NCI-H345 treated with DMSO at 0.1 percent for 48 hours (cell line): ENCODE measurements around the gene CCDC88B.

Experiments used
- DNase-seq: peaks from one replicate; lab custom pipeline; 2025; ENCODE audit not compliant: unreplicated experiment; lab: John Stamatoyannopoulos, UW

Gene CCDC88B

GRCh38 chr11:64342869-64343745 lies 3.1 kb downstream of the CCDC88B start:
- DNase-seq, result no peak

- DNase-seq, result no peak
These were observed 4.0 kb downstream of the CCDC88B start for GRCh38 chr11:64343767-64344559.

DNA sequence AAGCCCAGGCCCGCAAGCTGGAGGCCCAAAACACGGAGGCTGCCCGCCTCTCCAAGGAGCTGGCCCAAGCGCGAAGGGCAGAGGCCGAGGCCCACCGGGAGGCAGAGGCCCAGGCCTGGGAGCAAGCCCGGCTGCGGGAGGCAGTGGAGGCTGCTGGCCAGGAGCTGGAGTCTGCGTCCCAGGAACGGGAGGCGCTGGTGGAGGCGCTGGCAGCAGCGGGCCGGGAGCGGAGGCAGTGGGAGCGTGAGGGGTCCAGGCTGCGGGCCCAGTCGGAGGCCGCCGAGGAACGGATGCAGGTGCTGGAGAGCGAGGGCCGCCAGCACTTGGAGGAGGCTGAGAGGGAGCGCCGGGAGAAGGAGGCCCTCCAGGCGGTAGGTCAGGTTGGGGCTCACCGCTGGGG lies 4.8 kb downstream of the CCDC88B start:
- no peak for DNase-seq

- DNase-seq, result no peak
These were observed 7.3 kb downstream of the CCDC88B start for GRCh38 chr11:64347193-64347867.

- DNase-seq, result no peak
These were observed 8.5 kb downstream of the CCDC88B start for GRCh38 chr11:64348383-64349024.

GRCh38 chr11:64349025-64349387 lies 9.0 kb downstream of the CCDC88B start:
- no peak for DNase-seq

DNA sequence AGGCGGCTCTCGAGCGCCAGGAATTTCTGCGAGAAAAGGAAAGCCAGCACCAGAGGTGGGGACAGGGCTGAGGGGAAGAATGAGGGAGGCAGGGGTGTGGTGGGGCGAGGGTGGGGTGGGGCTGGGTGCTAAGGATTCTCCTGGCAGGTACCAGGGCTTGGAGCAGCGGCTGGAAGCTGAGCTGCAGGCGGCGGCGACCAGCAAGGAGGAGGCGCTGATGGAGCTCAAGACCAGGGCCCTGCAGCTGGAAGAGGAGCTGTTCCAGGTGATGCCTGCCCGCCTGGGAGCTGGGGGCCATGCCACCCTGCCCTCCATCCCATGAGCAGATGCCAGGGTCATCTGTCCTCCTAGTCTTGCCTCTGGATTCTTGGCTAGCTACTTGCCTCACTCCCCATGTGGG lies 9.4 kb downstream of the CCDC88B start:
- DNase-seq, result no peak

GRCh38 chr11:64351136-64351631 lies 11.2 kb downstream of the CCDC88B start:
- no peak for DNase-seq

DNA sequence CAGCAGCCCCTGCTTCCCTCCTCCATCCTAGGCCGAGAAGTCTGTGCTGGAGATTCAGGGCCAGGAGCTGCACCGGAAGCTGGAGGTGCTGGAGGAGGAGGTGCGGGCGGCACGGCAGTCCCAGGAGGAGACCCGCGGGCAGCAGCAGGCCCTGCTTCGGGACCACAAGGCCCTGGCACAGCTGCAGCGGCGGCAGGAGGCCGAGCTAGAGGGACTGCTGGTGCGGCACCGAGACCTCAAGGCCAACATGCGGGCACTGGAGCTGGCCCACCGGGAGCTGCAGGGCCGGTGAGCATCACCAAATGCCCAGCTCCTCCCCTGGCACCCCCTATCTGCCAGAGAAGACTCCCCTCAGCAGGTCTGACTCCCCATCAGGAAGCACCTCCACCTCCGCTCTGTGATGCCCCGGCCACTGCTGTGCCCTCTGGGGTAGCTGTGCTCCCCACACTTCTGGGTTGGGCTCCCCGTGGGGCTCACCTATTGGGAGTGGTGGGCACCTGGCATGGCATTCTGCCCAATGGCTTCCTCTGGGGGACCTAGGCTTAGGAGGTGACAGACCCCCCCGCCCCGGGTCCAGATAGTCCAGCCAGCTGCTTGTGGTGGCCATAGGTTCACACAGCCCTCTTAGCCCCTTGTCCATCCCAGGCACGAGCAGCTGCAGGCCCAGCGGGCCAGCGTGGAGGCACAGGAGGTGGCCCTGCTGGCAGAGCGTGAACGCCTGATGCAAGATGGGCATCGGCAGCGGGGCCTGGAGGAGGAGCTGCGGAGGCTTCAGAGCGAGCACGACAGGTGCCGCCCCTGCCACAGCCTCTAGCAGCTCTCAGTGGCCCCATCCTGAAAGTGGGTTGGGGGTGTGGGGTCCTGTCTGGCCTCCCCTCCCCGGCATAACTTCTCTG lies 12.3 kb downstream of the CCDC88B start:
- DNase-seq, result peak; percentile 66

- DNase-seq, result peak; percentile 84
These were observed 13.2 kb downstream of the CCDC88B start for GRCh38 chr11:64352995-64353714.

- no peak for DNase-seq
These were observed 13.9 kb downstream of the CCDC88B start for GRCh38 chr11:64353715-64354506.

DNA sequence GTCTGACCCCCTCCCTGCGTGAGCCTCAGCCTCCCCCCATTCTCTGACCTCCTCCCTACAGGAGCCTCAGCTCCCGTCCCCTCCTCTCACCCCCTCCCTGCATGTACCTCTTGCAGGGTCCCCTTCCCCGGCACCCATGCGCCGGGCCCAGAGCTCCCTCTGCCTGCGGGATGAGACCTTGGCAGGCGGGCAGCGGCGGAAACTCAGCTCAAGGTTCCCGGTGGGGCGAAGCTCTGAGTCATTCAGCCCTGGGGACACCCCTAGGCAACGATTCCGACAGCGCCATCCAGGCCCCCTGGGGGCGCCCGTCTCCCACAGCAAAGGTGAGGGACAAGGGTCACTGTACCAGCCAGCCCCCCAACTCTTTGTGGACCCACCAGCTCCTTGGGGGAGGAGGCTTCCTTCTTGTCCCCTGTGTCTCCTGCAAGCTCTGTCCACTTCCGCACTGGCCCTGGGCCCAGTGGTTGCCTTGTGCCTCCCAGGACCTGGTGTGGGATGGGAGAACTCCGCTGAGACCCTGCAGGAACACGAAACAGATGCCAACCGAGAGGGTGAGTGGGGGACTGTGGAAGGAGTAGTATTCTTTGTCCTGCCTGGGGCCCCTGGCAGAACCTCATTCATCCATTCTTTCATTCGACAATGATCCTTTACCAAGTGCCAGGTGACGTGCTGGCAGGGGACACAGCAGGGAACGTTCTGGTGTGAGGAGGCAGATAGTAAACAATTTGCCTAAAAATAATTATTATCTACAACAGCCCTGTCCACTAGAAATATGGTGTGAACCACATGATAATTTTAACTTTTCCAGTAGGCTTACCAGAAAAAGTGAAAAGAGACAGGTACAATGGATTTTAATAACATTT lies 15.3 kb downstream of the CCDC88B start:
- peak; percentile 72 for DNase-seq

GRCh38 chr11:64356498-64357411 lies 16.8 kb downstream of the CCDC88B start:
- DNase-seq, result no peak

- no peak for DNase-seq
These were observed 17.4 kb downstream of the CCDC88B start for GRCh38 chr11:64357446-64357845.

- no peak for DNase-seq
These were observed 18.0 kb downstream of the CCDC88B start for GRCh38 chr11:64357904-64358535.

DNA sequence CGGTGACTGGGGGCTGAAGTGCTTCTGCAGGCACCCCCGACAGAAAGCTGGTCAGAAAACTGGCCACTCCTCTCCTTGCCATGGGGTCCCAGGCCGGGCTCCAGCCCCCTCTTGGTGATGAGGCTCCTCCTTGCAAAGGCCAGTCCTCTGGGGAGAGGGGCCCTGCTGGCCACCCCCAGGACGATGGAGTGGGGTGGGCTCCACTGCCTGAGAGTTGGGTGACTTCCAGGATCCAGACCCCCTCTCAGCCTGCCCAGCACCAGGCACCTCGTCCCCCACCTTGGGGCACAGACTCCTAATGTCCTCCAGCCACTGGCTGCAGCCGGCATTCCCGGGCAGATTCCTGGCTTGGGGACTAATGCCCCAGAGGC lies 18.5 kb downstream of the CCDC88B start:
- no peak for DNase-seq
